ENCODE results near the gene CD52.
"Not testable (repeated sequence)": the region's sequence is repeated elsewhere in the genome, so short reads cannot be mapped to it uniquely, and the experiment has no call there.

Gene CD52

GRCh38 chr1:26284597-26285347 is 33.0 kb upstream of the CD52 start:
- DNase-seq (ENCODE audit: low read depth): peak; percentile 91

DNA sequence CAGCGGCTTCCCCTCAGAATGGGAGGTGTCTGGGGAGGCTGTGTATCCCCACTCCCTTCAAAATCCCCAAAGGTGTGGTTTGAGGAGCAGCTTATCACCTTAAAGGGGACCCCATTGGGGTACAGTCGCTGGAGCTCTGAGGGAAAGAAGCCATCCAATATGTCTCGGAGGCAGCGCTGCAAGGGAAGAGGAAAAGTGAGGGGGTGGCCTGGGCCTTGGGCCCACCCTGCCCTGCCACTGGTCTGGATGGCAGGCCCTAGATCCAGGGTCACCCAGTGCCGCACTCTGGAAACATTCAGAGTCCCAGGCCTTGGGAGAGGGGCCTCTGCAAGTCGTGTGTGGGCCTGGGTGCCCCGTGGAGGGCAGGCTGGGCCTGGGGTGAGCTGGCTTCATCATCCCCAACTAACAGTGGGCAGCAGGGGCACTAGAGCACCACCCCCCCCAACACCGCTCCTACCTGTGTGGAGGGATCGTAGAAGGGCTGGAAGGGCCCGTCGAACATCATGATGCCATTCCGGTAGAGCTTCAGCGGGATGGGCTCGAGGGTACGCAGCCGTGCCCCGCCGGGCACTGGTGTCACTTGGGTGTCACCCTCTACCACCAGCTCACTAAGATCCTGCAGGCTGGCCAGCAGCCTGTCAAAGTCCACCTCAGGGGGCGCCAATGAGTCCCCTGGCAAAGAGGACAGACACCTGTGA is 32.2 kb upstream of the CD52 start:
- no peak for DNase-seq (ENCODE audit: low read depth)

- DNase-seq (ENCODE audit: low read depth): no peak
Observed at GRCh38 chr1:26286064-26286416, 31.7 kb upstream of the CD52 start.

DNA sequence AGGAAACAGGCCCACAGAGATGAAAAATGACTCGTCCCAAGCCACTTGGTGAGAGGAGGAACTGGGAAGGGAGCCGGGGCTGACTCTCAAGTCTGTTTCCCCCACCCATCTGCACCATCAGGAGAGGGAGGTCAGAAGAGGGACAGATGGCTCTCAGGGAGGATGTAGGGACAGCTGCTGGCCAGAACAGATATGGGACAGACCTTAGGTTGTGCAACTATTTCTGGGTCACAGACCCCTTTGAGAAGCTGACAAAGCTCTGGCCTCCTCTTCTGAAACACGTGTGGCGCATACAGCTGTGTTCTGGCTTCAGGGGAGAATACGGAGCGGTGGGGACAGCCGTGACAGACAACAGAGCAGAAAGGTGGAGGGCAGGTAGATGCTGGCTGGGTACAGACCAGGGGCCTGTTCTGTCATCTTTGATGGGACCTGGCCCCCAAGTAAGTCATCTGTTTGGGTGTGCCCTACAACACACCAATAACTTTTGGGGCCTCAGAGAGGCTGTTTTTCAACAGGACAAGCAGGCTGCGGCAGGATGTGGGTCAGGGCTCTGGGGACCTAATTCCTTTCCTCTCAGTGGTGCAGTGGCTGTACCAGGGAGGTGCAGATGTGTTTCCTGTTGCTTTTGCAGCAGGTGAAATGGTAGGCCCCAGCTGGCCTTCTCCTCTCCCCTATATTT is 30.6 kb upstream of the CD52 start:
- DNase-seq (ENCODE audit: low read depth): no peak

DNA sequence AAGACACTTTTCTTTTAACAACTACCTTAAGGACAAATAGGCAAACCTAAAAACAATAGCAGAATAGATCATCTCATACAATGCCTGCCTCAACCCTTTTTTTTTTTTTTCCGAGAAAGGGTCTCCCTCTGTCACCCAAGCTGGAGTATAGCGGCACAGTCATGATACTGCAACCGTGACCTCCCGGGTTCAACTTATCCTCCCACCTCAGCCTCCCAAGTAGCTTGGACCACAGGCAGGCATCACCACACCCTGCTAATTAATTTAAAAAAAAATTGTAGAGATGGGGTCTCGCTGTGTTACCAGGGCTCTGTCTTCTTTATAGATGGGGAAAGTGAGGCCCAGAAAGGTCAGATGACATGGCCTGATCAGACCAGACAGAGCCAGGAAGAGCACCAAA is 29.9 kb upstream of the CD52 start:
- DNase-seq (ENCODE audit: low read depth): no peak

GRCh38 chr1:26288311-26288941 is 29.3 kb upstream of the CD52 start:
- DNase-seq (ENCODE audit: low read depth): no peak

DNA sequence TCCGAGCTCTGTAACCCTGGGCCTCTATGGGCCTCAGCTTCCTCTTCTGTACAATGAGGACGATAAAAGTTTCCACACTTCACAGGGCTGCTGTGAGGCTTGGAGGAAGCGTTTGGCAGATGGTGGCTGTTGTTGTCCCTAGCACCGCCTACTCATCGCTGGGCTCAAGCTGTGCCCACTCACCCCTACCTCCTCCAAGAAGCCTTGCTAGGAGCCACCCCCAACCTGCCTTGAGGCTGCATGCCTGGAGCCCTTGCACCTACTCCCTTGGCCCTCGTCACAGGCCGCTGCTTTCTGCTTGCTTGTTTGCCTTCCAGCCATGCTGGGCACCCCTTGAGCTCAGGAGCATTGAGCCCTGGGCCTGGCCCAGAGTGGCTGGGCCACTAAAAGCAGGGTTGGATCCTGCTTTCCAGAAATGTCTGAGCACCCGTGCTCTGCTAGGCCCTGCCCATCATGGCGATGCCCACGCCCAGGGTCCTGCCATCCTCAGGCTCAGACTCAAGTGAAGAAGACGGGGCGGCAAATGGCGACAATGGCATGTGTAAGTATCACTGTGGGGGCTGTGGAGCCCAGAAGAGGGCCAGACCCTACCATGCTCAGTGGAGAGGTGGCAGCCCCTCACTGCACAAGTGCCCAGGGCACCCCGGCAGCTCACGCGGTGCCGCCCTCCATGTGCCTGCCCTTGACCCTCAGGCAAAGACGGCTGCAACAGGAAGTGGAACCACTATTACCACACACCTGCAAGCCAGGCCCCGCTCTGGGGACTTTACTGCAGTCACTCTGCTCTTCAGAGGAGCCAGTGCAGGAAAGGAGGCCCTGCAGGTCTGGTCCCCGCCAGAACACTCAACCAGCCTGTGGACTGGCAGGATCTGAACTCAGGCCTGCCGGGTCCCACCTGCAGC is 28.3 kb upstream of the CD52 start:
- DNase-seq (ENCODE audit: low read depth): no peak

- DNase-seq (ENCODE audit: low read depth): no peak
Observed at GRCh38 chr1:26290122-26290881, 27.5 kb upstream of the CD52 start.

GRCh38 chr1:26290882-26291261 is 26.9 kb upstream of the CD52 start:
- no peak for DNase-seq (ENCODE audit: low read depth)

DNA sequence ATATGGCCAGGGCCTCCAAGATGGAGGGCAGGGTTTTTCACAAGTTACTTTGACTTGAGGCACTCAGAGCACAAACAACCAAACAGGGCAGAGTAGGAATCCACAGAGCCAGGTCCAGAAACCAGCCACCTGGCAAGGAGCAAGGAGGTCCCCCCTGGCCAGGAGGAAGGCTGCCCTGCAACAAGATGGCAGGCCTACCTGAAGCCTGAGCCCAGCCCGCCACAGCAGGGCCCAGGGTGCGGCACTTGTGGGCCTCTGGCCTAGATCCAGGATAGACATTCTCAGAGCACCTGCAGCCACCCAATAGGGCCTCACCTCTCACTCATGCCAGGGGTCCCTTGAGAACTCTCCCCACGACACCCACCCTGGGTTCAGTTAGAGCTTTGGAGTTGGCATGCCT is 26.3 kb upstream of the CD52 start:
- DNase-seq (ENCODE audit: low read depth): no peak

- no peak for DNase-seq (ENCODE audit: low read depth)
Observed at GRCh38 chr1:26291939-26292338, 25.8 kb upstream of the CD52 start.

- DNase-seq (ENCODE audit: low read depth): not testable (repeated sequence)
Observed at GRCh38 chr1:26292735-26293134, 25.0 kb upstream of the CD52 start.

GRCh38 chr1:26293911-26294463 is 23.8 kb upstream of the CD52 start:
- no peak for DNase-seq (ENCODE audit: low read depth)

GRCh38 chr1:26295194-26296138 is 22.3 kb upstream of the CD52 start:
- DNase-seq (ENCODE audit: low read depth): no peak

GRCh38 chr1:26296340-26297056 is 21.3 kb upstream of the CD52 start:
- DNase-seq (ENCODE audit: low read depth): no peak

GRCh38 chr1:26297057-26297790 is 20.5 kb upstream of the CD52 start:
- no peak for DNase-seq (ENCODE audit: low read depth)

DNA sequence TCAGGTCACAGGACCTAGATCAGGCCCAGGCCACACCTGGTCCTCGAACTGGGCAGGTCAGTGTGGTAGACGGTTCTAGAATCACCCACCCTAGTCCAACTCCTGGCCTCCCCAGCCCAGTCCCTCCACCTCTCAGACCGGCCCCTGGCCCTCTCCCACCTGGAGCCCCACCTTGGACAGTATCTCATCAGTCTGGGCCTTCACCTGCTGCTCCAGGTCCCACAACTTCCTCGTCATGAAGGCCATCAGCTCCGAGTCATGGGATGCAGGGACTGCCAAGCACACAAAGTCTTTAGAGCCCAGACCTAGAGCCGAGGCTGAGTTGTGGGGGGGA is 20.0 kb upstream of the CD52 start:
- DNase-seq (ENCODE audit: low read depth): no peak

DNA sequence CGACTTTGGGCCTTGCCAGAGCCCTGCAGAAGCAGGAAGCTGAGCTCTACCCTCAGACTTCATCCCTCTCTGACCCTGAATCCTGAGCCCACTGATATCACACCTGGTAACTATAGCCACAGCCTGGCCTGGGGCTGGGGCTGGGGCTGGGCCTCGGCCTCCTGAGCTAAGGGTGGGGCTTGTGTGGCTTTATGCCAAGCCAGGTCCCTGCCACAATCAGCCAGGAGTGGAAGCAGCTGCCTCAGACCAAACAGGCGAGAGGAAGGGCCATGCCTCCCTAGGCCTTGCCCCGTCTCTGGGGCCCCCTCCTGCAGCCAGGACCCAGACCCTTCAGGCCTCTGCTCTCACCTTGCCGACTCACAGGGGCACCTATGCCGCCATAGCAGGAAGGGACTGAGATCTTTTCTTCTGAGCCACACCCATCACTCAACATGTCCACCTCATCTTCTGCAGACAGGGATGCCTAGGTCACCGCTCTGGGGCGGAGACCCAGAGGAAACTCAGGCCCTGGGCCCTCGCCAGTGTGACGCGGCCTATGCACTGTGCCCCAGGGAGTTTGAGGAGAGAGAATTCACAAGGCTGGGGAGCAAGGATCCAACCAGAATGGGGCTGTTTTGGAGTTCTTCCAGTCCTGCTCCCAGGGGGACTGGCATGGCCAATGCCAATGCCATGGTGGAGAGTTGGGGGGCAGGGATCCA is 17.0 kb upstream of the CD52 start:
- DNase-seq (ENCODE audit: low read depth): no peak

All from non-pigmented ciliary epithelial cell (primary cell).